ENCODE measurements around the gene MSANTD1. TPM values are rescaled to one million over a fixed set of nuclear protein-coding genes. Genes with fewer than 3 reads are reported as not detected.
A peak's percentile ranks its signal among the peaks of the same experiment; 100 is the strongest.

The MSANTD1 gene
- polyA plus RNA-seq, 1 of the 3 experiments (the other 2 are of a cell fraction), result 0.15 TPM

DNA sequence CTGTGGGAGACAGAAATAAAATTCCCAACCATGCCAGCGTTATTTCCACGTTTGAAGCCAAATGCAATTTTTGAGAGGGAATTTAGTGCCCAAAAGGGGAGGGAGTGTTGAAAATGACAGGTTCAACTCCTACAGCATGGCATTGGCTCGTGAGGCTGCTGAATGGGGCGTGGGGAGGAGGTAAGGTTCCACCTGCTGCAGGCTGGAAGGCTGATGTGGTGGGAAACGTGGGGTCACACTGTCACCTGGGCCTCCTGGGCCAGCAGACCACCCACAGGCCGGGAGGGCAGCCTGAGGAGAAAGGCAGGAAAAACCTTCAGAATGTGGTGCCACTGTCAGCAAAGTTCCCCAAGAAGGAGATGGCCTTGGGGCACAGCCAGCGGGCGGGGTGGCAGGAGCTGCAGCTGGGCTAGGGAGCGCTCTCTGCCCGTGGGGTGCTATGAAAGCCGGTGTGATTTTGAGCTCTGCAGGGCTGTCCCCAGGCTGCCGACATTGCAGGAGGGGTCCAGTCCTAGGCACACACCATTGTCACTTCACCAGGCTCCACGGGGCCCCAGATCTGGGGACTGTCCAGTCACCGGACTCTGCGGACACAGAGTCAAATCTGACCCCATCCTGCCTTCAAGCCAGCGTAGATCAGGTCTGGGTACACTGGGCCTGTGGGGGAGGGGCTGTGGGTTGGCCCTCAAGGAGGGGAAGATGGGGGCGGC is 19.6 kb downstream of the MSANTD1 start:
- Histone ChIP-seq H2AFZ (ENCODE audit: low read depth) (no peak overlapping the region), H3K27me3 (ENCODE audit: insufficient read depth) (no peaks in the 10 kb centered on the region), H3K27ac (ENCODE audit: low read depth in 2 of 2, low read length in 1 of 2) (no peak overlapping the region), H3K4me2 (no peak overlapping the region), H3K9ac (no peak overlapping the region), H3K9me2 (no peaks in the 10 kb centered on the region), H3K4me1 (ENCODE audit: control insufficient read depth in 1 of 2, insufficient read depth in 2 of 2, low read depth in 1 of 2, low read length in 1 of 2) (no peaks in the 10 kb centered on the region), H3F3A (replicated peaks; ENCODE audit: insufficient read depth) (no peaks in the 10 kb centered on the region), H3K79me2 (ENCODE audit: insufficient read depth) (no peaks in the 10 kb centered on the region), H3K4me3 (ENCODE audit: low read depth in 2 of 2, low read length in 1 of 2) (no peak overlapping the region), H4K20me1 (ENCODE audit: insufficient read depth) (no peaks in the 10 kb centered on the region), H3K9me3 (peaks cover 2% of the 10 kb centered on the region; the same call in 1 of the 2 replicates), H3K36me3 (replicated peaks in 1 of 2; ENCODE audit: control insufficient read depth in 1 of 2, insufficient read depth in 2 of 2, low read length in 1 of 2) (no peaks in the 10 kb centered on the region)
- ChIA-PET CTCF (no interaction called here), POLR2A (no interaction called here)
- 71% methylated on average over 9 of the region's 17 CpGs for WGBS (ENCODE audit: low lambda C conversion rate)
- DNase-seq, result peak; percentile 24
- TF ChIP-seq TEAD4 (IDR thresholded peaks at IDR 0.05; ENCODE audit: borderline replicate concordance, insufficient read depth), result no peak
- TF ChIP-seq TAF1 (IDR thresholded peaks at IDR 0.05; ENCODE audit: borderline replicate concordance, low read depth, low read length), result no peak
- TF ChIP-seq FOXM1 (IDR thresholded peaks at IDR 0.05; ENCODE audit: low read depth), result no peak
- TF ChIP-seq ELF1 (IDR thresholded peaks at IDR 0.05), result no peak

DNA sequence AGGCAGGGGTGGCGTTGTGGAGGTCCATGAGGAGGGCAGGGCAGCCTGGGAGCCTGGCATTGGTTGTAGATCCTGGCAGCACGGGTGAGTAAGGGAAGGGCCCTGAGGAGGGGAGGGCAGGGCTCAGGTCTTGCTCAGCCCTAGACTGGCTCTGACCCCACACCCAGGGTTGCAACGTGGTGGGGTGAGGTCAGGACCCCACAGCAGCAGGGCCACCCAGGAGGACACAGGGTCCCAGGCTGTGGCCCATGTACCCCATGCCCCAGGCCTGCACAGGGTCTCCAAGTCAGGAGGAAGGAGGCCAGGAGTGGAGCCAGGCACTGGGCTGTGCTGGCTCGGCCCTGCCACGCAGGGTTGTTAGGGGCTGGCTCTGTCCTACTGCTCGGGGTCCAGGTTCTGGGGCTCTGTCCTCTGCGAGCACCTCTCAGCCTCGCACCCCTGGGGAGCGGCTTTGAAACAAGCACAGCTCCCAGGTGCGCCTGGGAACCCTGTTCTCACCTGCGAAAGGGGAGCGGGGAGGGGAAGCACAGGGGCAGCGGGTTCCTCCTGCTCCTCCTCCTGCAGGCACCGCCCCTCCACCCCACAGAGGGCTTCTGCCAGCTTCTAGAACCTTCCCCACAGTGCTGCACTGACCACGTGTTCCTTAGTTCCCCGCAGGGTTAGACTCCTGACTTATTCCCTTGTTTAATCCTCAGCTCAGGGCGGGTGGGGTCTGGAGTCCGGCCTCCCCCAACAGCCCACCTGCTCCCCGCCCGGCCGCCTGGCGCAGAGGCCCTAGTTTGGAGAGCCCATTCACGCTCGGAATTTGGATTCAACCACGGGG is 20.4 kb downstream of the MSANTD1 start:
- Histone ChIP-seq H3K9ac (no peak overlapping the region), H3K79me2 (ENCODE audit: insufficient read depth) (no peaks in the 10 kb centered on the region), H2AFZ (ENCODE audit: low read depth) (no peak overlapping the region), H4K20me1 (ENCODE audit: insufficient read depth) (no peaks in the 10 kb centered on the region), H3F3A (replicated peaks; ENCODE audit: insufficient read depth) (no peaks in the 10 kb centered on the region), H3K27me3 (ENCODE audit: insufficient read depth) (no peaks in the 10 kb centered on the region), H3K9me3 (peaks cover 3% of the 10 kb centered on the region; the same call in 1 of the 2 replicates), H3K9me2 (no peaks in the 10 kb centered on the region), H3K4me1 (ENCODE audit: control insufficient read depth in 1 of 2, insufficient read depth in 2 of 2, low read depth in 1 of 2, low read length in 1 of 2) (no peaks in the 10 kb centered on the region), H3K4me3 (ENCODE audit: low read depth in 2 of 2, low read length in 1 of 2) (no peak overlapping the region), H3K4me2 (no peak overlapping the region), H3K36me3 (replicated peaks in 1 of 2; ENCODE audit: control insufficient read depth in 1 of 2, insufficient read depth in 2 of 2, low read length in 1 of 2) (no peaks in the 10 kb centered on the region), H3K27ac (ENCODE audit: low read depth in 2 of 2, low read length in 1 of 2) (no peak overlapping the region)
- WGBS (ENCODE audit: low lambda C conversion rate), result 76% methylated on average over 16 of the region's 25 CpGs
- POLR2A ChIA-PET, result no interaction called here
- peak; percentile 22 for DNase-seq
- TF ChIP-seq FOSL2 (IDR thresholded peaks at IDR 0.05; ENCODE audit: borderline replicate concordance, low read depth), result no peak
- TF ChIP-seq FOXM1 (IDR thresholded peaks at IDR 0.05; ENCODE audit: low read depth), result no peak
- no peak for TF ChIP-seq POLR2AphosphoS5 (IDR thresholded peaks at IDR 0.05; ENCODE audit: low read depth, low read length)
- no peak for TF ChIP-seq EP300 (IDR thresholded peaks at IDR 0.05; ENCODE audit: borderline replicate concordance in 1 of 2, low read depth in 1 of 2, low read length in 1 of 2)
- no peak for TF ChIP-seq TAF1 (IDR thresholded peaks at IDR 0.05; ENCODE audit: borderline replicate concordance, low read depth, low read length)
- TF ChIP-seq RXRA (IDR thresholded peaks at IDR 0.05; ENCODE audit: borderline replicate concordance, low read depth), result no peak
- TF ChIP-seq PBX3 (IDR thresholded peaks at IDR 0.05), result no peak
- no peak for TF ChIP-seq SMC3 (IDR thresholded peaks at IDR 0.05; ENCODE audit: low read depth, low read length)
- TF ChIP-seq, protein P1, sequence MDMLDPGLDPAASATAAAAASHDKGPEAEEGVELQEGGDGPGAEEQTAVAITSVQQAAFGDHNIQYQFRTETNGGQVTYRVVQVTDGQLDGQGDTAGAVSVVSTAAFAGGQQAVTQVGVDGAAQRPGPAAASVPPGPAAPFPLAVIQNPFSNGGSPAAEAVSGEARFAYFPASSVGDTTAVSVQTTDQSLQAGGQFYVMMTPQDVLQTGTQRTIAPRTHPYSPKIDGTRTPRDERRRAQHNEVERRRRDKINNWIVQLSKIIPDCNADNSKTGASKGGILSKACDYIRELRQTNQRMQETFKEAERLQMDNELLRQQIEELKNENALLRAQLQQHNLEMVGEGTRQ (IDR thresholded peaks at IDR 0.05; ENCODE audit: borderline replicate concordance, low read depth, low read length), result no peak
- TF ChIP-seq, protein P2, sequence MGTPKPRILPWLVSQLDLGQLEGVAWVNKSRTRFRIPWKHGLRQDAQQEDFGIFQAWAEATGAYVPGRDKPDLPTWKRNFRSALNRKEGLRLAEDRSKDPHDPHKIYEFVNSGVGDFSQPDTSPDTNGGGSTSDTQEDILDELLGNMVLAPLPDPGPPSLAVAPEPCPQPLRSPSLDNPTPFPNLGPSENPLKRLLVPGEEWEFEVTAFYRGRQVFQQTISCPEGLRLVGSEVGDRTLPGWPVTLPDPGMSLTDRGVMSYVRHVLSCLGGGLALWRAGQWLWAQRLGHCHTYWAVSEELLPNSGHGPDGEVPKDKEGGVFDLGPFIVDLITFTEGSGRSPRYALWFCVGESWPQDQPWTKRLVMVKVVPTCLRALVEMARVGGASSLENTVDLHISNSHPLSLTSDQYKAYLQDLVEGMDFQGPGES (IDR thresholded peaks at IDR 0.05; ENCODE audit: low read depth, low read length), result no peak
- no peak for TF ChIP-seq NFIC (IDR thresholded peaks at IDR 0.05; ENCODE audit: borderline replicate concordance)
- CTCF ChIA-PET, result no interaction called here
